Measurements from ENCODE around the gene FAF1.

FAF1 gene

DNA sequence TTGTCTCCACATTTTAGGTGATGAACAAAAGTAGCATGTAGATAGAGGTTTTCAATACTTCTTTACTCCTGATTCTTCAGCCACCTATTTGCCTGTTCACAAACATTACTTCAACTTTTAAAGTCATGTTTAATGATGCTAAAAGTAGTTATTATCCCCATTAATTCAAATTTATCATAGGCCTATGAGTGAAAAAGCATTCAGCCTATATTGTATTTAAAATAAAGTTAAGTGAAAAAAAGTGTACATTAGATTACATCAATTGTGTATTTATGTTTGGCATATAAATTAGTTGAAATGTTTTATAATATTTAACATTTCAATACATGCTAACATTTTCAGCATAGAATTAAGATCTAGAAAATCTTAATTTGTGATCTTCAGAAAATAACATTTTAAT is 20.4 kb upstream of the FAF1 start:
- H3K36me3 ChIP-seq: peaks cover 3% of the 10 kb centered on the region
- H3K4me3 ChIP-seq (ENCODE audit: low read depth, low read length): peak overlapping the region; percentile 91
- TF ChIP-seq, protein P1, sequence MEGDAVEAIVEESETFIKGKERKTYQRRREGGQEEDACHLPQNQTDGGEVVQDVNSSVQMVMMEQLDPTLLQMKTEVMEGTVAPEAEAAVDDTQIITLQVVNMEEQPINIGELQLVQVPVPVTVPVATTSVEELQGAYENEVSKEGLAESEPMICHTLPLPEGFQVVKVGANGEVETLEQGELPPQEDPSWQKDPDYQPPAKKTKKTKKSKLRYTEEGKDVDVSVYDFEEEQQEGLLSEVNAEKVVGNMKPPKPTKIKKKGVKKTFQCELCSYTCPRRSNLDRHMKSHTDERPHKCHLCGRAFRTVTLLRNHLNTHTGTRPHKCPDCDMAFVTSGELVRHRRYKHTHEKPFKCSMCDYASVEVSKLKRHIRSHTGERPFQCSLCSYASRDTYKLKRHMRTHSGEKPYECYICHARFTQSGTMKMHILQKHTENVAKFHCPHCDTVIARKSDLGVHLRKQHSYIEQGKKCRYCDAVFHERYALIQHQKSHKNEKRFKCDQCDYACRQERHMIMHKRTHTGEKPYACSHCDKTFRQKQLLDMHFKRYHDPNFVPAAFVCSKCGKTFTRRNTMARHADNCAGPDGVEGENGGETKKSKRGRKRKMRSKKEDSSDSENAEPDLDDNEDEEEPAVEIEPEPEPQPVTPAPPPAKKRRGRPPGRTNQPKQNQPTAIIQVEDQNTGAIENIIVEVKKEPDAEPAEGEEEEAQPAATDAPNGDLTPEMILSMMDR (IDR thresholded peaks at IDR 0.05; ENCODE audit: low read depth, low read length): no peak
- peak overlapping the region; percentile 99 for H3K27ac ChIP-seq
- no peaks in the 10 kb centered on the region for H3K9me3 ChIP-seq (ENCODE audit: severe bottlenecking)
- no peak for DNase-seq
- H3K27me3 ChIP-seq (ENCODE audit: insufficient read depth, low read depth, severe bottlenecking): no peaks in the 10 kb centered on the region

DNA sequence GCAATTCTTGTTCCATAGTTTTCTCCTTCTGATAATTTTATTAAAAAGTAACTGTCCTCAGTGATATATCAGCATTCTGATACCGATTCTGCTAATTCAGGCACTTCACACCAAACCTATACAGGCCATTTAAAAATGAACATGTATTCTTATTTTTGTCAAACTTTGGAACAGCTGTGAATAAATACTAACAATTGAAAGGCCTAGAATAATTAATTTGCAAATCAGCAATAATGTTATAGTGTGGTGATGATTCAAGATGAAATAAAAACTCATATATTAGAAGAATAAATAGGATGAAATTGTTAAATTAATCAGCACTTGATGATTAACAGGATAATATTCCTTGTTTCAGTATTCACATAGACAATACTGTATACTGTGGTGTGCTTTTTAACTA is 19.9 kb upstream of the FAF1 start:
- H3K9me3 ChIP-seq (ENCODE audit: severe bottlenecking): no peaks in the 10 kb centered on the region
- peak overlapping the region; percentile 99 for H3K27ac ChIP-seq
- TF ChIP-seq, protein P1 (IDR thresholded peaks at IDR 0.05; ENCODE audit: low read depth, low read length): no peak
- H3K4me3 ChIP-seq (ENCODE audit: low read depth, low read length): peak overlapping the region; percentile 91
- DNase-seq: no peak
- no peaks in the 10 kb centered on the region for H3K27me3 ChIP-seq (ENCODE audit: insufficient read depth, low read depth, severe bottlenecking)
- H3K36me3 ChIP-seq: peaks cover 9% of the 10 kb centered on the region

DNA sequence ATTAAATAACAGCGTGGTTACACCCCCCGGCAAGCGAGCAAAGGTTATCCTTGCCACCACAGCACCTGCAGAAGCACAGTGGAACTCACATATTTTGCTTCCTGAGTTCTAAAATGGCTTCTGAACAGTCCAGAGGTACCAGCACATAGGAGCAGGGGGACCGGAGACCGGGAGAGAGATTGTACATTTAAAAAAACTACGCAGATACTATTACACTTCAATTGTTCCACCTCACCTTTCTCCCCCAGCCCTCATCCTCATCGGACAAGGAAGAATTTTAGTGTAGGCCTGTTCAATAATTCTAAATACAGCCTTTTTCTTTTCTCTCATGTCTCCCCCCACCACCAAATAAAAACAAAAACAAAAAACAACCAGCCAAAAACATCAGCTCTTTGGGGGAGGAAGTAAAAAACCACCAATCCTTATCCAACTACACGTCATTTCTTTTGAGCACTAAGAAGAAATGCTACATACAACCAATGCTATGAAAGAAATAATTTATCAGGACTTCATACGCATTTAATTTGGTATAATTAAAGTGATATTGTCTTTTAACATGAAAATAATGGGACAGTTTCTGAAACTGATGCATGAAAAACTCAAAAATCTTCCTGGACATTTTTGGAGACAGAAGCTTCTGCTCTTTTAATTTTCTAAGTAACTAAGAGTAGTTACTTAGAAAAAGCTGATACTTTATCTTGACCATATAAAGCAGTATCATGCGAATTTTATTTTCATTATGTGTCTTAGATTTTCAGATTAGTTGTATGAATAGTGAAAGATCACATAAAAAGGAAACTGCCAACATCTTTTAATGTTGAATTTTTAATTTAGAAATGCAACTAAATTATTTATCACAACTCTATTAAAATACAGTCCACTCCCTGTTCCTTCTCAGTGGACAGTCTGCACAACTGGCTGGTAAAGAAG is 19.1 kb upstream of the FAF1 start:
- Histone ChIP-seq H3K36me3 (peaks cover 17% of the 10 kb centered on the region), H3K27ac (peak overlapping the region; percentile 99), H3K9me3 (ENCODE audit: severe bottlenecking) (no peaks in the 10 kb centered on the region), H3K27me3 (ENCODE audit: insufficient read depth, low read depth, severe bottlenecking) (no peaks in the 10 kb centered on the region), H3K4me3 (ENCODE audit: low read depth, low read length) (peak overlapping the region; percentile 91)
- TF ChIP-seq, protein P1 (IDR thresholded peaks at IDR 0.05; ENCODE audit: low read depth, low read length): no peak
- DNase-seq: peak; percentile 34

DNA sequence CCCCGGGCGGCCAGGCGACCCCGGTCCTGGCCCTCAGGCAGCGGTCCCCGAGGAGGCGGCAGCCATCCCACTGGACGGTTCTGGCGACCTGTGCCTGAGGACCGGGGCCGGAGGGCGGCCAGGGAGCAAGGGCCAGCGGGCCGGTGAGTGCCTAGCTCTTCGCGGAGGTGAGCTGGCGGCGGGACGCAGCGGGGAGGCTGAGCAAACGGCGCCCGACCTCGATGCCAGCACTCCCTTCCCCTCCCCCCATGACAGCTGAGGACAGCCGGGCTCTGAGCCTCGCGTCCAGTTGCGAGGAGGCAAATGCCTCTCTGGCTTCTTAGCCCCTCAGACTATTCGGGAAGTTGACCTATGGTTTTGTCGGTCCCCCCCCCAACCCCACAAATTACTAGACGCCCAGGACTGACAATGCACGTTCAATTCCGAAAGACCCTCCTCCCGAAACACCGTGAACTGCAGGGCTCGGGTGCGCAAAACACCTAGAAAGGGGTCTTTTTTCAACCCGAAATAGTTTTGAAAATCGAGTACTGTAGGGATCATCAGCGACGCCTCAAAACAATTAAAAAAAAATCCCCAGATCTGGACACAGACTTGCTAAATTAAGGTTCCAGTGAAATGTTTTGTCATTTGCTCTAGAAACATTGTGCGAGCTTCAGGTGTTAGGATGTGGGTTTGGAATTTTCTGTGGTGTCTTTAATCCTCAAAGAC is 18.2 kb upstream of the FAF1 start:
- H3K4me3 ChIP-seq (ENCODE audit: low read depth, low read length): peak overlapping the region; percentile 91
- peaks cover 25% of the 10 kb centered on the region for H3K36me3 ChIP-seq
- DNase-seq: peak; percentile 83
- no peaks in the 10 kb centered on the region for H3K27me3 ChIP-seq (ENCODE audit: insufficient read depth, low read depth, severe bottlenecking)
- TF ChIP-seq, protein P1 (IDR thresholded peaks at IDR 0.05; ENCODE audit: low read depth, low read length): no peak
- H3K9me3 ChIP-seq (ENCODE audit: severe bottlenecking): no peaks in the 10 kb centered on the region
- H3K27ac ChIP-seq: peak overlapping the region; percentile 99

DNA sequence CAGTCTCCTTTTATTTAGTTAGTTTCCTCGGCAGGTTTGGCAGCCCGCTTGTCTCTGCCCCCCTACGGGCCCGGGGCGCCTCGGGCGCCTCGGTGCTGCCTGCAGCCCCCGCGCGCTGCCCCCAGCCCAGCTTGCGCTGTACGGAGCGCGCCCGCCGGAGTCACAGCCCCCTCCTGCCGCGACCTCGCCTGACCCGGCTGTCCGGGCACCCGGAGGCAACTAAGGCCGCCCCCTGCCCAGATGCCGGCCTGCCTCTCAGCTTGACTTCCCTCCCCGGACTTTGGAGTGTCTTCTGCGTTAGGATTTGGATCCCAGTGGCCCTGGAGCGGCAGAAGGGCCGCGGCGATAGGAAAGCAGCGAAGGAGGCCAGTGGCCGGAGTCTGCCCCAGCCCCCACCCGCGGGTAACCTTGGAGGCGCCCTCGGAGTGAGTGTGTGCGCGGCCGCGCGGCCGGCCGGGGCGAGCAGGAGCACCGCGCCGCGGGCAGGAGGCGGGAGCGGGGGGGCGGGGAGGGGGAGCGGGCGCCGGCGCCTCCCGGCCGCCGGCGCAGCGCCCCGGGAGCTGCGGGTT is 17.6 kb upstream of the FAF1 start:
- no peaks in the 10 kb centered on the region for H3K9me3 ChIP-seq (ENCODE audit: severe bottlenecking)
- H3K27me3 ChIP-seq (ENCODE audit: insufficient read depth, low read depth, severe bottlenecking): no peaks in the 10 kb centered on the region
- H3K27ac ChIP-seq: peak overlapping the region; percentile 99
- DNase-seq: peak; percentile 87
- peak overlapping the region; percentile 91 for H3K4me3 ChIP-seq (ENCODE audit: low read depth, low read length)
- TF ChIP-seq, protein P1 (IDR thresholded peaks at IDR 0.05; ENCODE audit: low read depth, low read length): no peak
- peaks cover 32% of the 10 kb centered on the region for H3K36me3 ChIP-seq
